ENCODE results near the gene IPMK. TPM values are rescaled to one million over a fixed set of nuclear protein-coding genes. Genes with fewer than 3 reads are reported as not detected.

IPMK gene
- total RNA-seq (1 to 10 TPM; 2.2 to 4.6 (median 3.0) TPM), polyA plus RNA-seq (1 to 10 TPM; 1.1 to 2.2 TPM)

- no peaks in the 10 kb centered on the region for H3K36me3 ChIP-seq
- TF ChIP-seq CTCF (IDR thresholded peaks at IDR 0.05): no peak
- ATAC-seq (peak; percentile 73 to 84 (median 83)), FAIRE-seq (no peak), DNase-seq (peak; percentile 92 to 98 (median 94))
- H3K27me3 ChIP-seq: no peaks in the 10 kb centered on the region
- peaks cover 0 to 23% (median 18%) of the 10 kb centered on the region in 3 donors for H3K4me1 ChIP-seq
- peak within 1 kb of the TSS; percentile 34 to 88 (median 73) for H3K4me3 ChIP-seq
- 1% methylated on average over 56 to 76 of the region's 76 CpGs for WGBS, 2 donors
- peak within 1 kb of the TSS; percentile 95 to 98 (median 98) for H3K27ac ChIP-seq
- intact Hi-C loops (cut with DNase I): no loop called here
- H3K9me3 ChIP-seq: no peaks in the 10 kb centered on the region
Observed at GRCh38 chr10:58267713-58268453, at the start of gene IPMK. Gene IPMK, minus strand, starts transcription at chr10:58267894. Its CDS starts 283 bp downstream, at chr10:58267611.

- DNase-seq: no peak
- intact Hi-C loops (cut with DNase I): no loop called here
Observed at GRCh38 chr10:58316874-58317273, 49.2 kb upstream of the IPMK start.

GRCh38 chr10:58311026-58311425 lies 43.3 kb upstream of the IPMK start:
- no peak for ATAC-seq
- no peaks in the 10 kb centered on the region for H3K4me1 ChIP-seq

More at GRCh38 chr10:58316874-58317273, 49.2 kb upstream of the IPMK start:
- no peaks in the 10 kb centered on the region for H3K27me3 ChIP-seq
- H3K9me3 ChIP-seq: no peaks in the 10 kb centered on the region
- H3K27ac ChIP-seq: no peak overlapping the region
- no peaks in the 10 kb centered on the region for H3K4me1 ChIP-seq
- TF ChIP-seq CTCF (IDR thresholded peaks at IDR 0.05): no peak
- ATAC-seq: no peak
- no peak overlapping the region for H3K4me3 ChIP-seq
- FAIRE-seq: peak; percentile 61
- H3K36me3 ChIP-seq: no peaks in the 10 kb centered on the region

GRCh38 chr10:58307676-58308075 lies 40.0 kb upstream of the IPMK start:
- Histone ChIP-seq H3K9me3 (no peaks in the 10 kb centered on the region), H3K27me3 (peaks cover 0 to 6% (median 0%) of the 10 kb centered on the region in 4 donors), H3K4me3 (no peak overlapping the region), H3K4me1 (no peaks in the 10 kb centered on the region), H3K36me3 (no peaks in the 10 kb centered on the region), H3K27ac (no peak overlapping the region)
- WGBS, 2 donors: 85 to 92% methylated on average over 3 of the region's 3 CpGs
- DNase-seq (no peak), ATAC-seq (no peak), FAIRE-seq (no peak)
- intact Hi-C loops (cut with DNase I): no loop called here
- TF ChIP-seq CTCF (IDR thresholded peaks at IDR 0.05): no peak

More at GRCh38 chr10:58311026-58311425, 43.3 kb upstream of the IPMK start:
- Histone ChIP-seq H3K27me3 (peaks cover 0 to 6% (median 0%) of the 10 kb centered on the region in 4 donors), H3K27ac (no peak overlapping the region), H3K4me3 (no peak overlapping the region), H3K9me3 (no peaks in the 10 kb centered on the region), H3K36me3 (no peaks in the 10 kb centered on the region)
- TF ChIP-seq CTCF (IDR thresholded peaks at IDR 0.05): no peak
- intact Hi-C loops (cut with DNase I): no loop called here
- DNase-seq (no peak), FAIRE-seq (no peak)

GRCh38 chr10:58305821-58306220 lies 38.1 kb upstream of the IPMK start:
- Histone ChIP-seq H3K36me3 (no peaks in the 10 kb centered on the region), H3K27ac (no peak overlapping the region), H3K4me1 (no peaks in the 10 kb centered on the region), H3K9me3 (no peaks in the 10 kb centered on the region), H3K4me3 (no peak overlapping the region), H3K27me3 (peaks cover 0 to 6% (median 0%) of the 10 kb centered on the region in 4 donors)
- TF ChIP-seq CTCF (IDR thresholded peaks at IDR 0.05): no peak
- 37 to 38% methylated on average over 4 of the region's 4 CpGs for WGBS, 2 donors
- intact Hi-C loops (cut with DNase I): no loop called here
- ATAC-seq (no peak), DNase-seq (no peak), FAIRE-seq (no peak)
